Measurements from ENCODE around the gene WDR33.

- no peak for TF ChIP-seq CTCF (IDR thresholded peaks at IDR 0.05)
- TF ChIP-seq POLR2A (IDR thresholded peaks at IDR 0.05) = no peak
- no peak for TF ChIP-seq EP300 (IDR thresholded peaks at IDR 0.05)
- TF ChIP-seq POLR2AphosphoS5 (IDR thresholded peaks at IDR 0.05) = no peak
Observed at GRCh38 chr2:127818794-127819425, 7.9 kb upstream of the WDR33 start.
